GM23248 (cell line): Measurements from ENCODE around the gene TOR1AIP2. TPM values are rescaled to one million over a fixed set of nuclear protein-coding genes. Genes with fewer than 3 reads are reported as not detected.

Source experiments
- DNase-seq: peaks from one replicate; pipeline ENCODE4 v3.0.0-alpha.2; 2015
- H2AFZ ChIP-seq: fragments of 200-600 bp; sonication (generic); 2 replicates; pipeline ENCODE4 v1.6.1; 2016; ENCODE audit warnings: antibody characterized with exemption
- H3F3A ChIP-seq: fragments of 200-600 bp; sonication (generic); 2 replicates; pipeline ENCODE4 v1.6.1; 2016; ENCODE audit warnings: mild to moderate bottlenecking, antibody characterized with exemption, mixed run types; ENCODE audit not compliant: insufficient read depth
- H3K27ac ChIP-seq: fragments of 200-600 bp; sonication (generic); 2 replicates; pipeline ENCODE4 v1.5.1; 2016; ENCODE audit warnings: mild to moderate bottlenecking
- H3K27me3 ChIP-seq: fragments of 200-600 bp; sonication (generic); replicated peaks from 2 replicates; pipeline ENCODE4 v1.6.1; 2016; ENCODE audit warnings: mild to moderate bottlenecking; ENCODE audit not compliant: insufficient read depth
- H3K36me3 ChIP-seq: fragments of 200-600 bp; sonication (generic); 2 replicates; pipeline ENCODE4 v1.6.1; 2016; ENCODE audit warnings: low read depth, mild to moderate bottlenecking
- H3K4me1 ChIP-seq: fragments of 200-600 bp; sonication (generic); 2 replicates; pipeline ENCODE4 v1.6.1; 2016; ENCODE audit warnings: mild to moderate bottlenecking; ENCODE audit not compliant: insufficient read depth
- H3K4me2 ChIP-seq: fragments of 200-600 bp; sonication (generic); one replicate; pipeline ENCODE4 v1.6.1; 2016; ENCODE audit warnings: mild to moderate bottlenecking; ENCODE audit not compliant: unreplicated experiment
- H3K4me3 ChIP-seq: fragments of 200-600 bp; sonication (generic); 2 replicates; pipeline ENCODE4 v1.5.1; 2016; ENCODE audit warnings: mild to moderate bottlenecking
- H3K79me2 ChIP-seq: fragments of 200-600 bp; sonication (generic); 2 replicates; pipeline ENCODE4 v1.6.1; 2016; ENCODE audit warnings: mild to moderate bottlenecking; ENCODE audit not compliant: insufficient read depth
- H3K9ac ChIP-seq: fragments of 200-600 bp; sonication (generic); 2 replicates; pipeline ENCODE4 v1.6.1; 2016; ENCODE audit warnings: mild to moderate bottlenecking
- H3K9me2 ChIP-seq: fragments of 200-600 bp; sonication (generic); 2 replicates; pipeline ENCODE4 v1.6.1; 2016; ENCODE audit warnings: mixed run types, mild to moderate bottlenecking, moderate library complexity; ENCODE audit not compliant: insufficient read depth
- H3K9me3 ChIP-seq: fragments of 200-600 bp; sonication (generic); one replicate; pipeline ENCODE4 v1.6.1; 2017; ENCODE audit warnings: low read depth
- H4K20me1 ChIP-seq: fragments of 200-600 bp; sonication (generic); 2 replicates; pipeline ENCODE4 v1.6.0; 2016; ENCODE audit not compliant: insufficient read depth
- EZH2 ChIP-seq: fragments of 200-600 bp; sonication (generic); IDR thresholded peaks from 2 replicates; pipeline ENCODE4 v1.6.1; 2018; ENCODE audit warnings: antibody characterized with exemption, mild to moderate bottlenecking; ENCODE audit not compliant: insufficient read depth, poor library complexity, severe bottlenecking
- EZH2phosphoT487 ChIP-seq: fragments of 200-600 bp; sonication (generic); IDR thresholded peaks from 2 replicates; pipeline ENCODE4 v1.6.1; 2018; ENCODE audit warnings: antibody characterized with exemption, moderate library complexity, mild to moderate bottlenecking, low read depth; ENCODE audit not compliant: insufficient read depth
- WGBS, 2 experiments: methylation state at CpG; one replicate each; pipeline ENCODE4 v1.1.6; 2015 to 2017; ENCODE audit warnings: low lambda C conversion rate in 2 of 2, low coverage in 1 of 2; ENCODE audit errors: missing lambda C conversion rate in 2 of 2; 5-methylcytosine and 5-hydroxymethylcytosine counted together
- in situ Hi-C: fragments of 300-500 bp; cut with MboI; formaldehyde crosslinking; loops from 2 replicates; pipeline ENCODE4 v1.15.0; 2020
- polyA plus RNA-seq: library from polyadenylated mRNA; unstranded; fragments of >200 nt; fragmentation: Nextera tagmentation; extraction: Ambion mirVana; gene quantifications from 2 replicates; pipeline ENCODE4 v1.2.1, GENCODE V29; 2016
- total RNA-seq: library from RNA; depleted of rRNA; stranded (reverse); fragments of >200 nt; shearing (Covaris generic); gene quantifications from 2 replicates; pipeline ENCODE4 v1.2.3, GENCODE V29; 2014

Gene TOR1AIP2
- total and polyA plus RNA-seq, 2 experiments from 2014 or later: 37.2 to 97.1 TPM

GRCh38 chr1:179867493-179868330 is 9.9 kb downstream of the TOR1AIP2 start:
- H2AFZ ChIP-seq: no peak overlapping the region
- no peaks in the 10 kb centered on the region for H3K9me3 ChIP-seq
- peaks cover 99% of the 10 kb centered on the region for H3K79me2 ChIP-seq
- TF ChIP-seq EZH2 (no peak), EZH2phosphoT487 (no peak)
- peak; percentile 78 for DNase-seq
- H3K4me3 ChIP-seq: no peak overlapping the region
- no peaks in the 10 kb centered on the region; the same call in 1 of the 2 replicates for H4K20me1 ChIP-seq
- peaks cover 40% of the 10 kb centered on the region; the same call in 1 of the 2 replicates for H3K36me3 ChIP-seq
- no peak overlapping the region for H3K4me2 ChIP-seq
- H3K9ac ChIP-seq: no peak overlapping the region
- H3K9me2 ChIP-seq: no peaks in the 10 kb centered on the region
- WGBS, 2 experiments: 6 to 13% methylated on average over 1 of the region's 1 CpG
- no peaks in the 10 kb centered on the region for H3K27me3 ChIP-seq
- H3F3A ChIP-seq: peaks cover 16% of the 10 kb centered on the region
- in situ Hi-C loops: no loop called here
- no peak overlapping the region for H3K27ac ChIP-seq
- H3K4me1 ChIP-seq: 0 out of 2 replicates have a peak, but pooled peaks cover 12% of the 10 kb centered on the region

- in situ Hi-C loops: no loop called here
- Histone ChIP-seq H2AFZ (no peak overlapping the region), H3K9ac (no peak overlapping the region), H3K79me2 (peaks cover 99% of the 10 kb centered on the region), H3K9me2 (no peaks in the 10 kb centered on the region), H3K4me3 (no peak overlapping the region), H4K20me1 (no peaks in the 10 kb centered on the region), H3K27ac (no peak overlapping the region), H3K36me3 (peaks cover 49% of the 10 kb centered on the region), H3K4me2 (no peak overlapping the region), H3K9me3 (no peaks in the 10 kb centered on the region), H3K27me3 (no peaks in the 10 kb centered on the region), H3K4me1 (0 out of 2 replicates have a peak, but pooled peaks cover 6% of the 10 kb centered on the region), H3F3A (peaks cover 10% of the 10 kb centered on the region)
- 92 to 93% methylated on average over 7 of the region's 7 CpGs for WGBS, 2 experiments
- TF ChIP-seq EZH2phosphoT487: no peak
- no peak for TF ChIP-seq EZH2
- no peak for DNase-seq
Observed at GRCh38 chr1:179866616-179867015, 11.0 kb downstream of the TOR1AIP2 start.

GRCh38 chr1:179865377-179865776 is 12.2 kb downstream of the TOR1AIP2 start:
- Histone ChIP-seq H3K36me3 (peaks cover 47% of the 10 kb centered on the region), H3K4me3 (no peak overlapping the region), H3K79me2 (peaks cover 99% of the 10 kb centered on the region), H3K27ac (no peak overlapping the region), H3K4me1 (0 out of 2 replicates have a peak, but pooled peaks cover 6% of the 10 kb centered on the region), H3K4me2 (no peak overlapping the region), H3K9me3 (no peaks in the 10 kb centered on the region), H3K9me2 (no peaks in the 10 kb centered on the region), H3K9ac (no peak overlapping the region), H3F3A (no peaks in the 10 kb centered on the region; the same call in 1 of the 2 replicates), H3K27me3 (no peaks in the 10 kb centered on the region), H2AFZ (no peak overlapping the region), H4K20me1 (no peaks in the 10 kb centered on the region)
- in situ Hi-C loops: no loop called here
- no peak for DNase-seq
- 83 to 90% methylated on average over 6 of the region's 6 CpGs for WGBS, 2 experiments
- TF ChIP-seq EZH2phosphoT487 (no peak), EZH2 (no peak)

- TF ChIP-seq EZH2phosphoT487 (no peak), EZH2 (no peak)
Observed at GRCh38 chr1:179860652-179861051, 17.0 kb downstream of the TOR1AIP2 start.

More at GRCh38 chr1:179860652-179861051, 17.0 kb downstream of the TOR1AIP2 start:
- H3K79me2 ChIP-seq: peaks cover 60% of the 10 kb centered on the region
- H3K36me3 ChIP-seq: peaks cover 47% of the 10 kb centered on the region
- H3F3A ChIP-seq: no peaks in the 10 kb centered on the region
- H3K27ac ChIP-seq: no peak overlapping the region
- no peak overlapping the region for H2AFZ ChIP-seq
- no peak overlapping the region for H3K4me2 ChIP-seq
- no peaks in the 10 kb centered on the region for H4K20me1 ChIP-seq
- H3K4me1 ChIP-seq: no peaks in the 10 kb centered on the region
- no peak overlapping the region for H3K9ac ChIP-seq
- no peak for DNase-seq
- H3K27me3 ChIP-seq: no peaks in the 10 kb centered on the region
- 87 to 96% methylated on average over 3 of the region's 3 CpGs for WGBS, 2 experiments
- no peaks in the 10 kb centered on the region for H3K9me2 ChIP-seq
- H3K9me3 ChIP-seq: no peaks in the 10 kb centered on the region
- H3K4me3 ChIP-seq: no peak overlapping the region
- in situ Hi-C loops: no loop called here
